Stimulated activated effector memory CD8-positive, alpha-beta T cell treated with anti-CD3 and anti-CD28 coated beads, Interleukin-12 subunit alpha, Interleukin-12 subunit beta, amount 100 ng/mL, for 72 hours (primary cell): ENCODE data around the gene SLC25A41.

Source experiments
- ATAC-seq: fragments of 150-1000 bp; cut with Tn5 transposase; 2 replicates; pipeline ENCODE4 v1.10.0; 2021
- DNase-seq, 2 donors: peaks; one replicate each; pipeline ENCODE4 v3.0.0; 2021 to 2022; ENCODE audit warnings: low spot score in 2 of 2
- H3K27ac Mint-ChIP-seq: one replicate; pipeline ENCODE4 v1.8.0; 2022; ENCODE audit warnings: mild to moderate bottlenecking, mixed read lengths
- H3K36me3 Mint-ChIP-seq: one replicate; pipeline ENCODE4 v1.8.0; 2022; ENCODE audit warnings: mild to moderate bottlenecking, mixed read lengths
- H3K4me1 Mint-ChIP-seq: one replicate; pipeline ENCODE4 v1.8.0; 2022; ENCODE audit warnings: mixed read lengths
- H3K4me3 Mint-ChIP-seq: one replicate; pipeline ENCODE4 v1.8.0; 2022; ENCODE audit warnings: mild to moderate bottlenecking, mixed read lengths
- H3K9me3 Mint-ChIP-seq: one replicate; pipeline ENCODE4 v1.8.0; 2022; ENCODE audit warnings: mixed read lengths

Gene SLC25A41

DNA sequence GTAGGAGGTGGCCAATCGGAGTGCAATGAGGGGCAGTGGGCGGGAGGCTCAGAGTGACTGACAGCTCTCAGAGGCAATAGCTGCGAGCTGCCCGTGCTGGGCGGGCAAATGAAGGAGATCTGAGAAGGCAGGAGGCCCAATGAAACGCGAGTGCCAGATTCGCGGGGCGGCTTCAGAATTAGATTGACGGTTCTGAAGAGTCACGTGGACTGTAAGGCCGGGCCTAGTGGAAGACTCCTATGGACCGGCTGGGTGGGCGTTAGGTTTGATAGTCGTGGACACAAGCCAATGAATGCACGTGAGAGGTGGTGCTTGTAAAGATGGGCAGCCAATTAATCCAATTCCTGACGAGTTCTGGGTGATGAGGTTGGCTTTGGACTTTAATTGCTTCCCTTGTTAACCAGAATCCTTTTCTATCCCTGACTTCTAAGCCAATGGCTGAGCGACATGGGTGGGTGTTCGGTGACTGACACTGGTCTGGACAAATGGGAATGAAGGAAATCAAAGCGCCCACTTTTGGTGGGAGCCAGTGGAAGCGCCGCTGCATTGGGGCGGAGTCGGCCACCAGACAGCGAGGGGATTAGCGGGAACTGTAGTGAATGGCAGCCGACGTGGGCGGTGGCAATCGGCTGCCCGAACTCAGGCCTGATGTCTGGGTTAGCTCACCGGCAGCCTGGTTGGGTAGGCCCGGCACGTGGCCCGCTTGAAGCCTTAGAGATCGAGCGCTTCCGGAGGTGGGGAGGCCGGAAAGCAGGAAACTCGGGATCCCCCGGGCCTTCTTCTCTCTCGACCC, 8.4 kb downstream of the SLC25A41 start:
- Mint-ChIP-seq H3K27ac (peak overlapping the region; percentile 60), H3K36me3 (peaks cover 53% of the 10 kb centered on the region), H3K9me3 (no peaks in the 10 kb centered on the region), H3K4me1 (peaks cover 52% of the 10 kb centered on the region), H3K4me3 (peak overlapping the region; percentile 88)
- DNase-seq = peak; percentile 94 to 99
- peak; percentile 93 for ATAC-seq

DNA sequence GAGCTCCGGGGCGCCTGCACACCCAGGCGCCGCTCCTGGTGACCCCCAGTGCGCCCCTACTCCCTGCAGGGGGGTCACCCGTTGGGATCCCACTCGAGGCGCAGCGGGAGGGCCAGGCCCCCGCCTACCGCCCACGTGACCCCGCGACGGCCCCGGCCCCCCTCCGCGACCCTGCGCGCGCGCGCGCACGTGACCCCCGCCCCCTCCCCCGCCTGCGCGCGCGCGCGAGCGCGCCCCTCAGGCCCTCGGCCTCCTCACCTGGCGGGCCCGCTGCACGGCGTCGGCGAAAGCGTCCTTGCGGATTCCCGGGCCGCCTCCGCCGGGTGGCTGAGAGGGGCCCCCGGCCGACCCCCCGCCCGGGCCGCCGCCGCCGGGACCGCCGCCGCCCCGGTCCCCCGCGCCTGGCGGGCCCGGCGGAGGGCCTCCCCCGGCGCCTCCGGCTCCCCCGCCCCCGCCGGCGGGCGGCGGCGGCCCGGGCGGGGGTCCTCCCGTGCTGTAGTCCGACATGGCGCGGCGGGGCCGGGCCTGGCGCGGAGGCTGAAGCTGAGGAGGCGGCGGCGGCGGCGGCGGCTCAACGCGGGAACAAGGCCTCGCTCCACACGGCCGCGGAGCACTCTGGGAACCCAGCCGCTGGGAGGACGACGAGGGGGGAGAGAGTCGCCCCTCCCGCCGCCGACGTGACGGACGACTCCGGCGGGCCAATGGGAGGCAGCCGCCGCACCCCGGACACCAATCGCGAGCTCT, 9.2 kb downstream of the SLC25A41 start, which contains the start of gene KHSRP:
Gene KHSRP, minus strand, starts transcription at position 617 of the 744 bp plus-strand sequence. Its CDS starts 110 bp downstream, at position 507.
- peaks cover 60% of the 10 kb centered on the region for H3K36me3 Mint-ChIP-seq
- no peaks in the 10 kb centered on the region for H3K9me3 Mint-ChIP-seq

DNA sequence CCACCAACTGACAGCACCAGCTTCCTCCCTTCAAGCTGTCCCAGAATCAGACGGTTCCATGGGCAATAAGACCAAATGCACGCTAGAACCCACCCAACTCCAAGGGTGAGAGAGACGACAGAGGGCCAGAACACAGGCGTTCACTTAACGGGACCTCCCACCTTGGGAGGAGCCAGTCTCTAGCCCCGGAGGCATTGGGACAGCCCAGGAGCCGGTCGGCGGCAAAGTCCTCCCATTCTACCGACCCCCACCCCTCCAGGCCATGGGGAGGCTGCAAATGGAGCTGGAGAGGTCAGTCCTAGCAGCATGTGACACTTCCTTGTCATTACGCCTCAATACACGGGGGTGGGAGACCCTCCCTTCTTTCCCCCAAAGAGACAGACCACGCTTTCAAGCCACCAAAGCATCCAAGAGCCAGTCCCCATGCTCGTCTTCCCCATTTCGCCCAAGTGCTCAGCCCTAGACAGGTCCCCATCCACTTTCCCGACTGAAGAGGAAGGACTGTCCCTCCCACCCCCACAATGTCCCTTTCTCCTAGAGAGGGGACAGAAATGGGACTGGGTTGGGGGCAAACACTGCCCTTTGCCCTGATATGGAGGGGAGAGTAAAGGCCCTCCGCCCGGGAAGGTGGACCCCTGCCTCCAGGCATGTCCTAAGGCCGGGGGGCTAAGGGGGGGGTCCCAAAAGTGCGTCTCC, 9.9 kb downstream of the SLC25A41 start:
- H3K4me3 Mint-ChIP-seq = peak overlapping the region; percentile 88
- peaks cover 45% of the 10 kb centered on the region for H3K4me1 Mint-ChIP-seq
- DNase-seq = peak; percentile 17 to 72
- H3K9me3 Mint-ChIP-seq = no peaks in the 10 kb centered on the region
- no peak for ATAC-seq
- peak overlapping the region; percentile 86 for H3K27ac Mint-ChIP-seq
- H3K36me3 Mint-ChIP-seq = peaks cover 68% of the 10 kb centered on the region

More for the DNA sequence above, 9.2 kb downstream of the SLC25A41 start, which contains the start of gene KHSRP:
- Mint-ChIP-seq H3K4me3 (peak within 1 kb of the TSS; percentile 88), H3K4me1 (peaks cover 46% of the 10 kb centered on the region), H3K27ac (peak within 1 kb of the TSS; percentile 86)
- DNase-seq = no peak
- no peak for ATAC-seq

DNA sequence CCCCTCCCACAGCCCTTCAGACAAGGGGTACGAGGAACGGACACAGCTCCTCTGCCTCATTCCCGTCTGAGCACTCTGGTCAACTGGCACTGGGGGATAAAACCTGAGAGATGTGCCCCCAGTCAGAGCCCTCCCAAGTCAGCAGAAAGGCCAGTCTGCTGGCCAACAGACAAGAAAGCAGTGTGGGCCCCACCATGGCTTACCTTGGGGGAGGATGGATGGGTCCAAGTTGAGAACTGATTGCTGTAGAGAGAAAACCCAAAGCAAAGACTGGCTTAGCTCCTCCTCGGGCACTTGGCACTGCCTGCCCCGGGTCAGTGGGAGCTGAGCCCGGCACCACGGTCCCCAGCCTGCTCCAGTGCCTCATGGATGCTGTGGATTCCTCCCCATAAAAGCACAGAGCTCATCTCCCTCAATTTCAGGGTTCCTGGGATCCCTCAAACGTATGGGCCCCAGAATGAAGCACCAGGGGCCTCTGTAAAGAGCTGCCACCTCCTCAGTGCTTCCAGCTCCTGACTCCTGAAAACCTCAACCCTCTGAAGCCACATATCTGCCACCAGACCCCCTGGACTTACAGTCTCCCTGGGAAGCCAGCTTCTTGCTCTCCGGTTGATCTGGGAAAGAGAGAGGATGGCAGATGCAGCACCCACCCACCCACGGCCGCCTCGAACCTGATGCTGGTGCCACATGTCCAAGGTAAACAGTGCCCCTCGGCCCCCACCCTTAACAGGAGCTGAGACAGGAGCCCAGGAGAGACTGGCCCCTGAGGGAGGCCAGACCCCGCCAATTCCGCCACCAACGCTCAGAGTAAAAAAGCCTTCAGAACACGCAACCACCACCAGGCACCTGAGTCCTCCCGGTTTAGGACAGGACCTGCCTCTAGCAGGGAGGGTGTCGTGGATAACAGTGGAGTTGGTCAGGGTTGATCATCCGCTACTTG, 12.2 kb downstream of the SLC25A41 start:
- Mint-ChIP-seq H3K9me3 (no peaks in the 10 kb centered on the region), H3K4me1 (peaks cover 45% of the 10 kb centered on the region), H3K36me3 (peaks cover 91% of the 10 kb centered on the region), H3K27ac (peak overlapping the region; percentile 75), H3K4me3 (no peak overlapping the region)
- DNase-seq = no peak
- no peak for ATAC-seq

DNA sequence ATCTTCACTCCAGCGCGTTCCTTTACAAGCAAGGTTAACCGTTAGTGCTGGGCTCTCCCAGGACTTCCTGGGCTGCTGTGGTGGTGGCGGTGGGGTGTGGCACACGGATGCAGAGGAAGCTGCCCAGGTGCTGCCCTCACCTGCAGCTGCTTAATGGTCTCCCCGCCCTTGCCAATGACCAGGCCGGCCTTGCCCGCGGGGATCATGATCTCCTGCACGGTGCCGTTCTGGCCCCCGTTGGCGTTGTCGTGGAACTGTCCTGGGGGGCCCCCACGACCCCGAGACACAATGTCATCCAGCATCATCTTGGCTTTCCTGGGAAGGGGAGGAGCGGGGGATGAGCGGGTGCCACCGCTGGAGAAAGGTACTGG, 15.0 kb downstream of the SLC25A41 start:
- Mint-ChIP-seq H3K4me3 (no peak overlapping the region), H3K27ac (peak overlapping the region; percentile 56), H3K9me3 (no peaks in the 10 kb centered on the region), H3K4me1 (peaks cover 28% of the 10 kb centered on the region), H3K36me3 (peaks cover 100% of the 10 kb centered on the region)
- ATAC-seq (no peak), DNase-seq (no peak)

DNA sequence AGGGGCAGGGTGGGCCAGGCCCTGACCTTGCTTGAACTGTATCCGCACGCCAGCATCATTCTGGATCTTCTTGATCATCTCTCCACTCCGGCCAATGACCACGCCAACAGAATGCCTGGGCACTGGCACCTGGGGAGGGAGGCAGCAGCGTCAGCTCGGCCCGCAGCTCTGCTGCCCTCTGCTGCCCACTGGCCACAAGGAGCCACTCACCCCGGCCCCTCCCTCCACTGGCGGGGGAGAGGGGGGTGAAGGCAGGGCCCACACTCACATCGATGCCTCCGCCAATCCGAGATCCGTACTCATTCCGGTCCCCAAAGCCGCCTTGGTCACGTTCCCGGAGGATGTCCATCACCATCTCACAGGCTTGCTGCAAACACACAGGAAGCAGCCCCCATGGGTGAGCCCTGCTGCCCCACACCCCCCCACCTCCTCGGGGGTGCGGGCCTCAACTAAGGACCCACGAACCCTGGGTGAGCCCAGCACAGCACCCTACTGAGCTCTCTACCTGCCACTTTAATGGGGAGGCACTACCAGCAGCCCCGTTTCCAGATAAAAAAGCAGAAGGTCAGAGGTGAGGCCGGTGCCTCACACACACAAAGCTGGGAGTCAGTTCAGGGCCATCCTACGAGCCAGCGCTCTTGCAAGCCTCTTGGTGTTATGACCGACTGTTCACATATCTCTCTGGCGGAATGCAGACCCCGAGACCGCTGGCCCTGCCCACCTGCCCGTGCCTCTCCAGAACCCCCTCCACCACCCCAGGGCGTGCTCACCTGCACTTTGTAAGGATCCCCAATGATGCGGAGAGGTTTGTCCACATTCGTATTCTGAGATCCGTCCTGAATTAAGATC, 15.6 kb downstream of the SLC25A41 start:
- Mint-ChIP-seq H3K9me3 (no peaks in the 10 kb centered on the region), H3K36me3 (peaks cover 100% of the 10 kb centered on the region), H3K27ac (no peak overlapping the region), H3K4me1 (peaks cover 22% of the 10 kb centered on the region), H3K4me3 (no peak overlapping the region)
- ATAC-seq (no peak), DNase-seq (no peak)

DNA sequence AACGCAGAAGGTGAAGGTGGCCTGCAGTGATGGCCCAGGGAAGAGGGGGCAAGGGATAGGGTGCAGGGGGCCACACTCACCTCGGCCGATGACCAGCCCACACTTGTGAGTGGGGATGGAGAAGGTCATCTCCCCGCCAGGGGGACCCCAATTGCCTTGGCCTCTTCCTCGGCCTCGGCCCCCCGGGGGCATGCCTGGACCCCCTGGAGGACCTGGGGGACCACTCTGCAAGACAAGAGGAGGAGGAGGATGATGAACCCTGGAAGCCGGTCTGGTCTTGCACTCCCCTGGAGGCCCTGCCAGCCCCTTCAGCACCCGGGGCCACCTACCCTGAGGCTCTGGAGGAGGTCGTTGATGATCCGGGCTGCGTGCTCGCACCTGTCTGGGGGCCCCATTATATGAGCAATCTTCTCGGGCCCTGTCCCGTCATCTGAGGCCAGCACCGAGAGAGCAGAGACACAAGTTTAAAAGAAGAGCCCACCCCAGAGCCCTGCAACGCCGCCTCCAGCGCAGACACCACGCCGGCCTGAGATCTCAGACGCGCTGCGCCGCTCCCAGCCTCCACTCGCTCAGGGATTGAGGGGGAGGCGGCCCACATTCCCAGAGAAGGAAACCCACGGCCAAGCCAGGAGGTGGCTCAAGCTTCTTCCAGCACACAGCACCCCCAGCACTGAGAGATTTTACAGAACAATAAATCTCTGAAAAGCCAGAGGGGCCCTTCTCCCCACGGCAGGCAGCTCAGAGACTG, 16.7 kb downstream of the SLC25A41 start:
- Mint-ChIP-seq H3K9me3 (no peaks in the 10 kb centered on the region), H3K4me1 (peaks cover 11% of the 10 kb centered on the region), H3K27ac (peak overlapping the region; percentile 40), H3K4me3 (no peak overlapping the region), H3K36me3 (peaks cover 99% of the 10 kb centered on the region)
- ATAC-seq = no peak
- DNase-seq = no peak

DNA sequence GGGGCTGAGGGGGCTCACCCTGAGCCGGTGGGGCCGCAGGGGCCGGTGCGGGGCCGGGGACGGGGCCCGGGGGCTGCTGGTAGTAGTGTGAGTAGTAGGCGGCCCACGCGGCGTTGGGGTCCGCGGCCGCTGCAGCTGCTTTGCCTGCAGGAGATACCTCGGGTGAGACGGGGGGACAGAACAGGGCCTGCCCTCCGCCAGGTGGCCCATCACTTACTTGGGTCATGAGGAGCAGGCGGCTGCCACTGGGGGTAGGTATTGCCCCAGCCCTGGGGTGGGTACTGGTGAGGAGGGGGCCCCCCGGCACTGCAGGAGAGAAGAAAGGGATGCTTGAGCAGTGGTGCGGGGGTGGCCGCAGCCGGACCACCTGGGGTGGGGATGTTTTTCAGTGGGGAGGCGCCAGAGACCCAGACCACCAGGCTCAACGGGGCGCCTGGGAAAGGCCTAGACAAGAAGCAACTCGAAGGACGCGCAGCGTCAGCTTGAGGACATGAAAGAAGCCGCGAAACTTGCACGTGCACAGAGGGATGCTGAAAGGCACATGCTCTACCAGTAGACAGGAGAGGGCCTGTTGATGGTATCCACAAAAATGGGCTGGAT, 17.9 kb downstream of the SLC25A41 start:
- DNase-seq (no peak), ATAC-seq (no peak)
- H3K27ac Mint-ChIP-seq = no peak overlapping the region
- peaks cover 2% of the 10 kb centered on the region for H3K4me1 Mint-ChIP-seq
- peaks cover 87% of the 10 kb centered on the region for H3K36me3 Mint-ChIP-seq
- no peak overlapping the region for H3K4me3 Mint-ChIP-seq
- no peaks in the 10 kb centered on the region for H3K9me3 Mint-ChIP-seq

DNA sequence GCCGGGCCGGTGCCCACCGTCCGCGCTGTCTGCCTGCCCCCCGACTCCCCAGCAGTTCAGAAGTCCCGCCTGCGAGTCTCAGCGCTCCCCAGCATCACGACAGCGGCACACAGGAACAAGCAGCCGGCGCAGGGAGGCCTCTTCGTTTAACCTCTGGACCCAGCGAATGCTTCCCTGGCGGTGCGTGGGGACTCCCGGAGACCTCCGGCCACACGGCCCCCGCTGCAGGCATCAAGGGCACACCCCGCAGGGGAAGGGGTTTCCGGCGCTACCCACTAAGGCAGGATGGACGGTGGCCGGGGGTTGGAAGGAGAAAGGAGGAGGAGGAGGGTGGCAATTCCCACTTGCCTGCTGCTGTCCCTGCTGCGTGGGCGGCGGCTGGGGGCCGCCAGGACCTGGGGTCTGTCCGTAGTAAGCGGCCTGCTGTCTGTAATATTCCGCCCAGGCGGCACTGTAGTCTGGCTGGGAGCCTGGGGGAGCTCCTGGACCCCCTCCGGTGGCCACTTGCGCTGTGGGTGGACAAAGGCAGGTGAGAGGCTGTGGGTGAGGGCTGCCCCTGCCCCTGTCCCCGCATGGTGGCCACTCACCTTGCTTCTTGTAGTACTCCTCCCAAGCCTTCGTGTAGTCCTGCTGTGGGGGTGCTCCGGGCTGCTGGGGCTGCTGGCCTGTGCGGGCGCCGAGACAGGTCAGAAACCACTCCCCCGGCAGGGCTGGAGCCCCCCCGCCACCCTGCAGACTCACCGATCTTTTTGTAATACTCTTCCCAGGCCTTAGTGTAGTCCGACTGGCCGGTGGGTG, 18.6 kb downstream of the SLC25A41 start:
- DNase-seq = no peak
- no peak for ATAC-seq
- Mint-ChIP-seq H3K27ac (no peak overlapping the region), H3K4me1 (no peaks in the 10 kb centered on the region), H3K4me3 (no peak overlapping the region), H3K36me3 (peaks cover 80% of the 10 kb centered on the region), H3K9me3 (no peaks in the 10 kb centered on the region)

DNA sequence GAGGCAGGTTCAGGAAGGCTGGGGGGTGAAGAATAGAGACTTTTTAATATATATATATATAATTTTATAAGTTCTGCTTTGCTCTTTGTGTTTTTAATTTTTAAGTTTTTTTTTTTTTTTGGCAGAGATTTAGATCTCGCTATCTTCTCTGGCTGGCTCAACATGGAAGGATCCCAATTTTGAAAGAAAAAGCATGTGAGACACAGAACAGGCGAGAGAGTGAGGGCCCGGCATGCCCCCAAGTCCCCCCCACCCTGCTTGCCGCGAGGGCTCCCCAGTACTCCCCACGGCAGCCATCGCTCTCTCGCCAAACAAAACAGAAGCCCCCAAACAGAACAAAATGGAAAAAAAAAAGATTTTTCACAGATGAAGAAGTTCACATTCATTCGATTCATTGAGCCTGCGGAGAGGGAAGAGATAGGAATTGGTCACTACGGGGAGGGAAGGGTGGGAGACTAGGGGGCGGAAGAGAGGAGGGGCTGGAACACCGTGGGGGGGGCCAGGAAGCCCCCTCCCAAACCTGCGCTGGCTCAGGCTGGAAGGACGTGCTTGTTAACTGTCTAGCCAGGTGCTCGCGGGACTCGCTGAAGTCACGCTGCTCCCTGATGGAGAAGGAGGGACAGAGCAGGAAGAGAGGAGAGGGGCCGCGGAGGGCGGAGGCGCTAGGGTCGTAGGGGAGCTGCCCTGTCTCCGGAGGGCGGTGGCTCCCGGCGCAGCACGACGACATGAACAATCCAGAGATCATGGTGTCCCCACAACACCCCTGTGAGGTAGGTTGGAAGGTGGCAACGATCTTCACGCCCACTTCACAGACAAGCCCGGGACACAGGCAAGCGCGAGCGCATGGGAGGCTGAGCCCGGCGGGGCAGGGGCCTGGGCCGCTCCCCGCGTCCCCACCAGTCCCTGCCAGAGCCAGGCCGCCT, 19.6 kb downstream of the SLC25A41 start:
- no peak overlapping the region for H3K27ac Mint-ChIP-seq
- H3K4me1 Mint-ChIP-seq = no peaks in the 10 kb centered on the region
- no peak overlapping the region for H3K4me3 Mint-ChIP-seq
- no peak for DNase-seq
- peaks cover 70% of the 10 kb centered on the region for H3K36me3 Mint-ChIP-seq
- no peaks in the 10 kb centered on the region for H3K9me3 Mint-ChIP-seq
- ATAC-seq = no peak

DNA sequence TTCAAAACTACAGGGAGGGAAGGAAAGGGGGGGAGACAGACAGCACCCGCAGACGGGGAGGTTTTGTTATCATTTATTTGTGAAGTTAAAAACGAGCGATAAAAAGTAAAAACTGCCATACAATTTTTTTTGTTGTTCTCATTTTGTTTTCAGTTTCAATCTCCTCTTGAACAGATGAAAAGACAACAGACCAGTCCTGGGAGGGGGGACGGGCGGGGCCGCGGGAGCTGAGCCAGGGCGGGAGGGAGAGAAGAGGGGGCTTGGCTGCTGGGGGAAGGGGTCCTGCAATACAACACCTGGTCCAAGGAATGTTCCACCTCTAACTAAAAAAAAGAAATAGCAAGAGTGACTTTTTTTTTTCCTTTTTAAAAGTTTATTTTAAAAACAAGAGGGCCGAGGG, 20.3 kb downstream of the SLC25A41 start:
- peaks cover 63% of the 10 kb centered on the region for H3K36me3 Mint-ChIP-seq
- no peak overlapping the region for H3K4me3 Mint-ChIP-seq
- DNase-seq (no peak), ATAC-seq (no peak)
- H3K9me3 Mint-ChIP-seq = no peaks in the 10 kb centered on the region
- H3K27ac Mint-ChIP-seq = no peak overlapping the region
- H3K4me1 Mint-ChIP-seq = no peaks in the 10 kb centered on the region
